Keratinocyte (primary cell): Measurements from ENCODE around the gene LSAMP.

Experiments
- CTCF ChIP-seq, 3 experiments: IDR thresholded peaks in 1 of 3; conservative IDR thresholded peaks in 1 of 3; optimal IDR thresholded peaks in 1 of 3; 2 replicates in 2 of 3; 3 replicates in 1 of 3; pipeline versions ENCODE3 to v1.5.1; 2011; ENCODE audit warnings: low read length in 3 of 3, mild to moderate bottlenecking in 3 of 3, moderate library complexity in 2 of 3, control low read depth in 1 of 3, inconsistent platforms in 1 of 3; ENCODE audit not compliant: insufficient read depth in 2 of 3; ENCODE audit errors: extremely low read depth in 1 of 3
- EZH2 ChIP-seq: IDR thresholded peaks from one replicate; pipeline ENCODE4 v1.6.1; 2012; ENCODE audit warnings: inconsistent platforms, mild to moderate bottlenecking, low read length, moderate library complexity

GRCh38 chr3:116288485-116288884, 156.8 kb downstream of the LSAMP start:
- no peak for TF ChIP-seq CTCF (optimal IDR thresholded peaks at IDR 0.05 in 1 of 3, IDR thresholded peaks at IDR 0.05 in 1 of 3, conservative IDR thresholded peaks at IDR 0.05 in 1 of 3; ENCODE audit: extremely low read depth in 1 of 3, insufficient read depth in 2 of 3, low read length in 3 of 3)
- TF ChIP-seq EZH2 = no peak
